Nephron (organoid): ENCODE measurements around the gene IL17RB.

Source experiments
- H3K27ac Mint-ChIP-seq, 3 experiments: 2 replicates each; pipeline ENCODE4 v1.8.0; 2020; ENCODE audit warnings: mixed read lengths in 3 of 3, mild to moderate bottlenecking in 2 of 3, moderate library complexity in 1 of 3
- H3K27me3 Mint-ChIP-seq: 2 replicates; pipeline ENCODE4 v1.8.0; 2021; ENCODE audit warnings: low read depth, mild to moderate bottlenecking, moderate library complexity, mixed read lengths
- H3K36me3 Mint-ChIP-seq: 2 replicates; pipeline ENCODE4 v1.8.0; 2020; ENCODE audit warnings: low read depth, mixed read lengths
- H3K4me1 Mint-ChIP-seq: 2 replicates; pipeline ENCODE4 v1.8.0; 2020; ENCODE audit warnings: mixed read lengths
- H3K4me3 Mint-ChIP-seq, 3 experiments: 2 replicates each; pipeline ENCODE4 v1.8.0; 2020; ENCODE audit warnings: mild to moderate bottlenecking in 3 of 3, mixed read lengths in 3 of 3, moderate library complexity in 2 of 3
- H3K9me3 Mint-ChIP-seq: 2 replicates; pipeline ENCODE4 v1.8.0; 2020; ENCODE audit warnings: mixed read lengths
- TF ChIP-seq, protein P1 (sequence below), 3 experiments: fragments of 200-600 bp; sonication (generic); IDR thresholded peaks; one replicate each; pipeline ENCODE4 v1.5.0; 2021; ENCODE audit warnings: antibody characterized with exemption in 3 of 3; ENCODE audit not compliant: unreplicated experiment in 3 of 3

The IL17RB gene

DNA sequence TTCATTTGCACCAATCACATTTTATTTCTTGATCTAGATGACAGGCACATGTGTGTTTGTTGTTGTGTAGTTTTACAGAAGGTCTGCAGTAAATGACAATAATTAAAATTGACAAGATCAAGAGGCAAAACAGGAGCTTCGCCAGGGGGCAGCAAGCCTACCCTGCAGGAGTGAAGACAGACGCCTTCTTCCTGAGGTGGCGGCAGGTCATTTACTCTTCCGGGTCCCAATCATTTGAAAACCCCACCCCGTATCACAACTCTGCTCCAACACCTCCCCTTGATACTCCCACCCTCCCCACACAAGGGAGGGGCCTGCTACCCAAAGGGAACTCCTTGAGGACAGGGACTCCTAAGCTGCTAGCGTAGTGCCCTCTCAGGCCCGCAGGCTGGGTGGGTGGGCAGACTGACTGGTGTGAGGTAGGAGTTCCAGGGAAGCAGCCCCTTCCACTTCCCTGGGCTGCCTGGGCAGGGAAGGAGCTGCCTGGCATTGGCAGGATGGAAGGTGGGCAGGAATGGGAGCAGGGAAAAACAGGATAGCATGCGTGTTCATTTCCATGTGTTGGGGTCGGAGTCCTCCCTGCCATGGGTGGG is 13.2 kb upstream of the IL17RB start:
- no peak overlapping the region for H3K4me3 Mint-ChIP-seq
- TF ChIP-seq, protein P1, sequence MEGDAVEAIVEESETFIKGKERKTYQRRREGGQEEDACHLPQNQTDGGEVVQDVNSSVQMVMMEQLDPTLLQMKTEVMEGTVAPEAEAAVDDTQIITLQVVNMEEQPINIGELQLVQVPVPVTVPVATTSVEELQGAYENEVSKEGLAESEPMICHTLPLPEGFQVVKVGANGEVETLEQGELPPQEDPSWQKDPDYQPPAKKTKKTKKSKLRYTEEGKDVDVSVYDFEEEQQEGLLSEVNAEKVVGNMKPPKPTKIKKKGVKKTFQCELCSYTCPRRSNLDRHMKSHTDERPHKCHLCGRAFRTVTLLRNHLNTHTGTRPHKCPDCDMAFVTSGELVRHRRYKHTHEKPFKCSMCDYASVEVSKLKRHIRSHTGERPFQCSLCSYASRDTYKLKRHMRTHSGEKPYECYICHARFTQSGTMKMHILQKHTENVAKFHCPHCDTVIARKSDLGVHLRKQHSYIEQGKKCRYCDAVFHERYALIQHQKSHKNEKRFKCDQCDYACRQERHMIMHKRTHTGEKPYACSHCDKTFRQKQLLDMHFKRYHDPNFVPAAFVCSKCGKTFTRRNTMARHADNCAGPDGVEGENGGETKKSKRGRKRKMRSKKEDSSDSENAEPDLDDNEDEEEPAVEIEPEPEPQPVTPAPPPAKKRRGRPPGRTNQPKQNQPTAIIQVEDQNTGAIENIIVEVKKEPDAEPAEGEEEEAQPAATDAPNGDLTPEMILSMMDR (IDR thresholded peaks at IDR 0.05; ENCODE audit: unreplicated experiment in 3 of 3): no peak
- no peaks in the 10 kb centered on the region for H3K27me3 Mint-ChIP-seq
- H3K9me3 Mint-ChIP-seq: no peaks in the 10 kb centered on the region
- H3K4me1 Mint-ChIP-seq: no peaks in the 10 kb centered on the region
- no peaks in the 10 kb centered on the region for H3K36me3 Mint-ChIP-seq
- no peak overlapping the region for H3K27ac Mint-ChIP-seq

DNA sequence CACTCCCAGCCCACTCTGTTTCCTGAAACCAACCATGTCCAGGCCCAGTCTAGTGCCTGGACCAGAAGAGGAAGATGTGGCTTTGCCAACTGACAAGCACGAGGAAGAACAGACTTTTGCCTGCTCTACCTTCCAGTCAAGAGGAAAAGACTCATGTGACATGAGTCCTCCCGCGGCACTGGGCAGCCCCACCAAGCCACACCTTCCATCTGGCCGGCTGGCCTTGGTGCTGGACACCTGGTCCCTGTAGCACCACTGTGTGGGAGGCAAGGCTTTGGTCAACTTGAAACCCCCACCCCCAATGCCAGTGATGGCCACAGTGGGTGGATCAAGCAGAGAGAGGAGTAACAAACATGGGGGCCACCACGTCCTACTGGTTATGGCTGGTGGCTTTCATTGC is 12.7 kb upstream of the IL17RB start:
- no peak overlapping the region for H3K27ac Mint-ChIP-seq
- no peaks in the 10 kb centered on the region for H3K4me1 Mint-ChIP-seq
- H3K9me3 Mint-ChIP-seq: no peaks in the 10 kb centered on the region
- TF ChIP-seq, protein P1 (IDR thresholded peaks at IDR 0.05; ENCODE audit: unreplicated experiment in 3 of 3): no peak
- H3K4me3 Mint-ChIP-seq: no peak overlapping the region
- no peaks in the 10 kb centered on the region for H3K27me3 Mint-ChIP-seq
- no peaks in the 10 kb centered on the region for H3K36me3 Mint-ChIP-seq

DNA sequence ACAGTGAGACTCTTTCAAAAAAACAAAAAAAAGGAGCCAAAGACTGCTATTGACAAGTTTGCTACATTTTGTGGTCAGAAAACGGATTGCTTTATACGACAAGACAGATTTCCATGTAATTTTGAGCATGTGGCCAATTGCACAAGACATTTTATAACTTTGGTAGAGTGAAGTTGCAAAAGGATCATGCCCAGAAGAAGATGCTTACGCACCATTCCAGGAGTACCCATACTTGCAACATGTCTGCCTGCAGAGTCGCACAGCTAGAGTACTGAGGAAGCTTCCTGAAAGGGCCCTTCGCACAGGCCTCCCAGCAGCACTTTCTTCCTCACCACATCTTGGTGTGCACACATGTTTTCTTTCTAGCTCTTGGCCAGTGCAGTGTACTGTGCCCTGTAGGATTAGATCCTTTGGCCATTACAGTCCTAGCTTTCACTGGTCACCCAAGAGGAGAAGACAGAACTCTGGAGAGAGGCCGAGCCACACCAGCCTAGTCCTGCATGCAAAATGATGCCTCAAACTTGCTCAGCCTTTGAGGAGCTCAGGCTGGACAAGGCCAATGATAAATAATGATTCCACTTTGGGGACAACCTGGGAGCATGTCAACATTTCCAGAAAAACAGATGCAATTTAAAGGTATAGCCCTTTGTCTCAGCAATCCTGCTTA is 11.8 kb upstream of the IL17RB start:
- Mint-ChIP-seq H3K36me3 (no peaks in the 10 kb centered on the region), H3K9me3 (no peaks in the 10 kb centered on the region), H3K4me1 (no peaks in the 10 kb centered on the region), H3K4me3 (no peak overlapping the region), H3K27me3 (no peaks in the 10 kb centered on the region), H3K27ac (no peak overlapping the region)
- TF ChIP-seq, protein P1 (IDR thresholded peaks at IDR 0.05; ENCODE audit: unreplicated experiment in 3 of 3): no peak

DNA sequence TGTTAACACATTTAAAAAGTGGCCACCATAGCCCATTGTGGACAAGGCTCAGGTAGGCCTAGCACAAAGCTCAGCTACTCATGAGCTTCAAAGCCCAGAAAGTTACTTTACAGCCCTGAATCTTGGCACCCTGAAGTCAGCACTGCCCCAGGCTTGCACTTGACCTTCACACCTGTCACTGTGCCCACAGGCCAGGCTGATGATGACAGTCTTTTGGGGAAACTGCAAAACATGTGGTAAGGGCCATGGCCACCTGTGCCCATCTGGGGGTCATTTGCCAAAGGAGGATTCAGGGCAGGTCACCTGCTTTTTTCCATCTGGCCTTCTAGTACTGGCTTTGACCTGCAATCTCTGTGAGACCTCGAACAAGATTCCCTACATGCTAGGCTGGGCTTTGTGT is 11.1 kb upstream of the IL17RB start:
- Mint-ChIP-seq H3K27ac (no peak overlapping the region), H3K27me3 (no peaks in the 10 kb centered on the region), H3K4me3 (no peak overlapping the region), H3K4me1 (no peaks in the 10 kb centered on the region), H3K36me3 (no peaks in the 10 kb centered on the region), H3K9me3 (no peaks in the 10 kb centered on the region)
- TF ChIP-seq, protein P1 (IDR thresholded peaks at IDR 0.05; ENCODE audit: unreplicated experiment in 3 of 3): no peak

DNA sequence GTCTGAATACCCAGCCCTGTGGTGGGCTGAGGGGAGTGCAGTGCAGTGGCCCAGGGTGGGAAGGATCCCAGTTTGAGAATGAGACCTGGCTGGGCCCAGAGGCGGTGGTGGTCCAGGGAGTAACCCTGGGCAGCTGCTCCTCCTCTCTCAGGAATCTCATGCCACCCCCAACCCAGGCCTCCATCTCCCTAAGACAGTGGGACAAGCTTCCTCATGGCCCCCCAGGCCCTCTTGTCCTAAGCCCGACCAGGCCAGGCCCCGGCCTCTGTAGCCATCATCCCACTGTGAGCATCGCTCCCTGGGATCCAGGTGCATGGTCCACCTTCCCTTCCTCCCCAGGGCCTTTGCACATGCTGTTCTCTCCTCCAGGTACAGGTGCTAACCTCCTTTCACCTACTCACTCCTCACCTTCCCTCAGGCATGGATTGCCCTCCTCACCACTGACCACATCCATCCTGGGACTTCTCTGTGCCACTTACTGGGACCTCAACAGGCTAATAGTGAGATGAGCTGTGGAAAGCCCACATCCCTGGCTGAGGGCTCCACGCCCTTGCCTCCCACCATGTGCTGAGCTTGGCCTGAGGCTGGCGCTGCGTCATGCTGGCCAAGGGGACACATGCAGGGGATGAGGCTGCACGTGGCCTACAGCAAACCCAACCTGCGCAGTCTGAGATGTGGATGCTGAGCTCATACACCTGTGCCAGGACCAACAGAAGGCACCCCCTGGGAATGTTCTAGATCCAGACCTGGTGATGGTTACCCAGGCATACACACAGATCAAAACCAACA is 10.1 kb upstream of the IL17RB start:
- Mint-ChIP-seq H3K4me1 (no peaks in the 10 kb centered on the region), H3K27ac (no peak overlapping the region), H3K36me3 (no peaks in the 10 kb centered on the region), H3K9me3 (no peaks in the 10 kb centered on the region), H3K4me3 (no peak overlapping the region), H3K27me3 (no peaks in the 10 kb centered on the region)
- TF ChIP-seq, protein P1 (IDR thresholded peaks at IDR 0.05; ENCODE audit: unreplicated experiment in 3 of 3): no peak
